GM12892 (cell line): Measurements from ENCODE around the gene SECTM1.

Source experiments
- POLR2A ChIP-seq: IDR thresholded peaks from 2 replicates; pipeline ENCODE4 v1.6.1; 2011; ENCODE audit warnings: low read depth, low read length, control low read depth
- POLR2AphosphoS5 ChIP-seq: IDR thresholded peaks from 2 replicates; pipeline ENCODE4 v1.6.1; 2011; ENCODE audit warnings: low read depth, low read length, control low read depth
- TAF1 ChIP-seq: IDR thresholded peaks from 2 replicates; pipeline ENCODE4 v1.6.1; 2011; ENCODE audit warnings: low read depth, mild to moderate bottlenecking, control low read depth, low read length, borderline replicate concordance

DNA sequence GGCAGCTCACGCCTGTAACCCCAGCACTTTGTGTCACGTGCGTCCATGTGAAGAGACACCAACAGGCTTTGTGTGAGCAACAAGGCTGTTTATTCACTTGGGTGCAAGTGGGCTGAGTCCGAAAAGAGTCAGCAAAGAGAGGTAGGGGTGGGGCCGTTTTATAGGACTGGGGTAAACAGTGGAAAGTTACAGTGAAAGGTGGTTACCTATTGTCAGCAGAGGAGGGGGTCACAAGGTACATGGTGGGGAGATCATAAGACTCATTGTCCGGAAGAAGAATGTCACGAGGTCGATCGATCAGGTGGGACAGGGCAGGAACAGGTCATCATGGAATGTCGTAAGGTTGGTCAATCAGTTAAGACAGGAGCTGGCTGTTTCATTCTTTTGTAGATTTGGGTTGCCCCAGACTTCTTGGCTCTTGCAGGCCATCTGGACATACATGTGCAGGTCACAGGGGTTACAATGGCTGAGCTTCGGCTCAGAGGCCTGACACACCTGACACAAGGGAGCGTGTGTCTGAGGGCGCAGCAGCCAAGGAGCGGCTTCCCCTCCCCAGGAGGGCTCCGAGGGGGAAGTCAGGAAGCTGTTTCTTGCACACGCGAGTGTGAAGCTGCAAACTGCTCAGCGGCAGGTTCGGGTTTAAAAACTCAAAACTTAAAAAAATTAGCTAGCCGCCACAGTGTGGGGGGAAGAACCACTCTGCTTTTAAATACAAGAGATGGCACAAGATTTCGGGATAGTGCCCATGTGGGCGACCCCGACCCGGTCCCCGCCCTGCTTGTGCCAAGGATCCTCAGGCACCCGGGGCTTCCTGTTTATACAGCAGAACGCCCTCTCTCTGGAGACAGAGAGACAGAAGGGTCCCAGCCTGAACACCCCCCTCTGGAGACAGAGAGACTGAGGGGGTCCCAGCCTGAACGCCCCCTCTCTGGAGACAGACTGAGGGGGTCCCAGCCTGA is 13.1 kb upstream of the SECTM1 start:
- no peak for TF ChIP-seq POLR2AphosphoS5
- TF ChIP-seq POLR2A = no peak
- TF ChIP-seq TAF1 = no peak
